Measurements from ENCODE around the gene CISTR. TPM values are rescaled to one million over a fixed set of nuclear protein-coding genes. Genes with fewer than 3 reads are reported as not detected.

CISTR gene
- total RNA-seq, 1 donor from 2014 or later: not detected

GRCh38 chr12:53789570-53789969 lies 37.8 kb upstream of the CISTR start:
- no peak overlapping the region for H3K4me3 Mint-ChIP-seq (ENCODE audit: unreplicated experiment)
- peaks cover 49% of the 10 kb centered on the region for H3K27me3 Mint-ChIP-seq (ENCODE audit: unreplicated experiment)
- H3K36me3 Mint-ChIP-seq (ENCODE audit: unreplicated experiment): no peaks in the 10 kb centered on the region
- no peak for TF ChIP-seq CTCF (IDR thresholded peaks at IDR 0.05)
- H3K4me1 Mint-ChIP-seq (ENCODE audit: unreplicated experiment): no peaks in the 10 kb centered on the region
- no peaks in the 10 kb centered on the region for H3K9me3 Mint-ChIP-seq (ENCODE audit: unreplicated experiment)
- no peak for DNase-seq (ENCODE audit: extremely low spot score, unreplicated experiment)
- no peak overlapping the region for H3K27ac Mint-ChIP-seq (ENCODE audit: unreplicated experiment)

GRCh38 chr12:53788892-53789291 lies 37.1 kb upstream of the CISTR start:
- no peak for DNase-seq (ENCODE audit: extremely low spot score, unreplicated experiment)
- Mint-ChIP-seq H3K4me3 (ENCODE audit: unreplicated experiment) (no peak overlapping the region), H3K9me3 (ENCODE audit: unreplicated experiment) (no peaks in the 10 kb centered on the region), H3K27me3 (ENCODE audit: unreplicated experiment) (peaks cover 50% of the 10 kb centered on the region), H3K36me3 (ENCODE audit: unreplicated experiment) (no peaks in the 10 kb centered on the region), H3K27ac (ENCODE audit: unreplicated experiment) (no peak overlapping the region), H3K4me1 (ENCODE audit: unreplicated experiment) (no peaks in the 10 kb centered on the region)
- no peak for TF ChIP-seq CTCF (IDR thresholded peaks at IDR 0.05)

GRCh38 chr12:53786411-53786810 lies 34.6 kb upstream of the CISTR start:
- peaks cover 73% of the 10 kb centered on the region for H3K27me3 Mint-ChIP-seq (ENCODE audit: unreplicated experiment)
- no peaks in the 10 kb centered on the region for H3K4me1 Mint-ChIP-seq (ENCODE audit: unreplicated experiment)
- TF ChIP-seq CTCF (IDR thresholded peaks at IDR 0.05): no peak
- H3K36me3 Mint-ChIP-seq (ENCODE audit: unreplicated experiment): no peaks in the 10 kb centered on the region
- H3K27ac Mint-ChIP-seq (ENCODE audit: unreplicated experiment): no peak overlapping the region
- no peak overlapping the region for H3K4me3 Mint-ChIP-seq (ENCODE audit: unreplicated experiment)
- no peak for DNase-seq (ENCODE audit: extremely low spot score, unreplicated experiment)
- H3K9me3 Mint-ChIP-seq (ENCODE audit: unreplicated experiment): no peaks in the 10 kb centered on the region

- TF ChIP-seq CTCF (IDR thresholded peaks at IDR 0.05): no peak
- Mint-ChIP-seq H3K27me3 (ENCODE audit: unreplicated experiment) (peaks cover 84% of the 10 kb centered on the region), H3K4me1 (ENCODE audit: unreplicated experiment) (no peaks in the 10 kb centered on the region), H3K9me3 (ENCODE audit: unreplicated experiment) (no peaks in the 10 kb centered on the region), H3K36me3 (ENCODE audit: unreplicated experiment) (no peaks in the 10 kb centered on the region), H3K4me3 (ENCODE audit: unreplicated experiment) (no peak overlapping the region), H3K27ac (ENCODE audit: unreplicated experiment) (no peak overlapping the region)
- no peak for DNase-seq (ENCODE audit: extremely low spot score, unreplicated experiment)
These were observed 33.4 kb upstream of the CISTR start for GRCh38 chr12:53785161-53785560.

GRCh38 chr12:53782093-53782703 lies 30.4 kb upstream of the CISTR start:
- DNase-seq (ENCODE audit: extremely low spot score, unreplicated experiment): no peak
- peaks cover 83% of the 10 kb centered on the region for H3K27me3 Mint-ChIP-seq (ENCODE audit: unreplicated experiment)
- TF ChIP-seq CTCF (IDR thresholded peaks at IDR 0.05): no peak

More at GRCh38 chr12:53782093-53782703, 30.4 kb upstream of the CISTR start:
- Mint-ChIP-seq H3K9me3 (ENCODE audit: unreplicated experiment) (no peaks in the 10 kb centered on the region), H3K36me3 (ENCODE audit: unreplicated experiment) (no peaks in the 10 kb centered on the region), H3K4me1 (ENCODE audit: unreplicated experiment) (no peaks in the 10 kb centered on the region), H3K4me3 (ENCODE audit: unreplicated experiment) (no peak overlapping the region), H3K27ac (ENCODE audit: unreplicated experiment) (no peak overlapping the region)

Data from osteocyte (in vitro differentiated cells).